WERI-Rb-1 (cell line): ENCODE measurements around the gene FBXW4.

Experiments used
- DNase-seq: peaks from one replicate; pipeline ENCODE4 v3.0.0-alpha.2; 2020
- H3K27ac ChIP-seq: fragments of 250-450 bp; sonication (Bioruptor Pico); 2 replicates; pipeline ENCODE4 v1.5.1; 2020; ENCODE audit warnings: mild to moderate bottlenecking, moderate library complexity
- H3K27me3 ChIP-seq: fragments of 250-450 bp; sonication (Bioruptor Pico); 2 replicates; pipeline ENCODE4 v1.5.1; 2021; ENCODE audit warnings: mild to moderate bottlenecking, low read depth, moderate library complexity; ENCODE audit not compliant: insufficient read depth, severe bottlenecking
- H3K36me3 ChIP-seq: fragments of 250-450 bp; sonication (Bioruptor Pico); 2 replicates; pipeline ENCODE4 v1.5.1; 2020; ENCODE audit warnings: mild to moderate bottlenecking, moderate library complexity
- H3K4me3 ChIP-seq: 2 replicates; pipeline ENCODE4 v1.5.1; 2011; ENCODE audit warnings: low read depth, mild to moderate bottlenecking, control low read depth, low read length
- H3K9me3 ChIP-seq: fragments of 250-450 bp; sonication (Bioruptor Pico); 2 replicates; pipeline ENCODE4 v1.5.1; 2021; ENCODE audit warnings: mild to moderate bottlenecking, moderate library complexity; ENCODE audit not compliant: severe bottlenecking
- TF ChIP-seq, protein P1 (sequence below): IDR thresholded peaks from 2 replicates; pipeline ENCODE4 v1.5.1; 2011; ENCODE audit warnings: low read depth, mild to moderate bottlenecking, control low read depth, inconsistent platforms, low read length

FBXW4 gene

DNA sequence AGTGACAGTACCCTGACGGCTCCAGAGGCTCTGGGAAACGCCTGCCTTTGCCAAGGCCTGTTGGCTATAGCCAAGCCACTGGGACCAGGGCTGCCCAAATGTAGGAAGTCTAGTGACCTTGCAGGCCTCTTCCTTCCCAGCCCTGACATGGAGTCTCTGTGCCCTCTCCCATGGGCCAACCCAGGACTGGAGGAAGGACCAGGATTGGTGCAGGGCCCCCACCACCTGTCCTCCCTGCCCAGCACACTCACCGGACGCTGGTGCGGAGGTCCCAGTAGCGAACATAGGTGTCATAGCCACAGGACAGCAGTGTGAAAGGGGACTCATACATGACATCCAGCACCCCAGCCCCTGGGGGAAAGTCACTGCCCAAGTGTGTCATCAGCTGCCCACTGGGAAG lies 82.9 kb downstream of the FBXW4 start:
- Histone ChIP-seq H3K9me3 (no peaks in the 10 kb centered on the region), H3K36me3 (peaks cover 16% of the 10 kb centered on the region), H3K4me3 (no peak overlapping the region), H3K27ac (peak overlapping the region; percentile 78), H3K27me3 (no peaks in the 10 kb centered on the region)
- DNase-seq, result no peak
- TF ChIP-seq, protein P1, sequence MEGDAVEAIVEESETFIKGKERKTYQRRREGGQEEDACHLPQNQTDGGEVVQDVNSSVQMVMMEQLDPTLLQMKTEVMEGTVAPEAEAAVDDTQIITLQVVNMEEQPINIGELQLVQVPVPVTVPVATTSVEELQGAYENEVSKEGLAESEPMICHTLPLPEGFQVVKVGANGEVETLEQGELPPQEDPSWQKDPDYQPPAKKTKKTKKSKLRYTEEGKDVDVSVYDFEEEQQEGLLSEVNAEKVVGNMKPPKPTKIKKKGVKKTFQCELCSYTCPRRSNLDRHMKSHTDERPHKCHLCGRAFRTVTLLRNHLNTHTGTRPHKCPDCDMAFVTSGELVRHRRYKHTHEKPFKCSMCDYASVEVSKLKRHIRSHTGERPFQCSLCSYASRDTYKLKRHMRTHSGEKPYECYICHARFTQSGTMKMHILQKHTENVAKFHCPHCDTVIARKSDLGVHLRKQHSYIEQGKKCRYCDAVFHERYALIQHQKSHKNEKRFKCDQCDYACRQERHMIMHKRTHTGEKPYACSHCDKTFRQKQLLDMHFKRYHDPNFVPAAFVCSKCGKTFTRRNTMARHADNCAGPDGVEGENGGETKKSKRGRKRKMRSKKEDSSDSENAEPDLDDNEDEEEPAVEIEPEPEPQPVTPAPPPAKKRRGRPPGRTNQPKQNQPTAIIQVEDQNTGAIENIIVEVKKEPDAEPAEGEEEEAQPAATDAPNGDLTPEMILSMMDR, result no peak

DNA sequence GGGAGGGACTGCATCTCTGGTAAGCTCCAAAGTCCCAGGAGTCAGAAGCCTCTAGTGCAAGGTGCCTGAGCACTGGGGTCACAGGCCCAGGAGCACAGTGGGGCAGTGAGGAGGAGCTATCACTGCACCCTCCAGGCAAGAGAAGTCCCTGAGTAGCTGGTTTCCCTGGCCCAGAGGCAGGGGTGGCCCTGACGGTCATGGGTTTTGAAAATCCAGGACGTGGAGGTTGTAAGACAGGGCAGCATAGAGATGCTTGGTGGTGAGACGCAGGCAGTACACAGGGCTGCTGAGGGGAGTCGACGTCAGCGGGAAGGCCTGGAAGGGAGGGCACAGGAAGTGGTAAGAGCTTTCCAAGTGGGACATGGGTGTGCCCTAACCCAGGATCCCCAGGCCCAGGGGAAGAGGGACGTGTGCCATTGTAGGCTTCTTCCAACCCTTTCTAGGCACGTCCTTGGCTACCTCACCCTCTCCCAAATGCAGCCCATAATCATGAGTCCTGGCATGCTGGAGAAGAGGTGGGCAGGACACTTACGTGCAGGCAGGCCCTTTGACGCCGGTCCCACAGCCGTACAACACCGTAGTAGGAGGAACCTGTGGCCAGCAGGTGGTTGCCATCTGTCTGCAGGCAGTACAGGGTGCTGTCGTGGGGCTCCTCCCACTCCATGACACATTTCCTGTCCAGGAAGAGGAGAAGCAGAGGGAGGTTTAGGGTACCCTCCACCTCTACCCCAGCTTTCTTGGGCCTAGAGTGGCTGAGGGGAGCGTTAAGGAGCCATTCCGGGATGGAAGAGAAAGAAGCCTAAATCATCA lies 83.7 kb downstream of the FBXW4 start:
- peaks cover 11% of the 10 kb centered on the region for H3K36me3 ChIP-seq
- no peaks in the 10 kb centered on the region for H3K9me3 ChIP-seq
- TF ChIP-seq, protein P1, result no peak
- H3K27me3 ChIP-seq, result no peaks in the 10 kb centered on the region
- no peak overlapping the region for H3K4me3 ChIP-seq
- no peak overlapping the region for H3K27ac ChIP-seq
- DNase-seq, result peak; percentile 51

- no peaks in the 10 kb centered on the region for H3K27me3 ChIP-seq
- H3K9me3 ChIP-seq, result no peaks in the 10 kb centered on the region
- no peak overlapping the region for H3K27ac ChIP-seq
- no peak for DNase-seq
- TF ChIP-seq, protein P1, result no peak
- H3K4me3 ChIP-seq, result no peak overlapping the region
- peaks cover 11% of the 10 kb centered on the region for H3K36me3 ChIP-seq
Measured at GRCh38 chr10:101609481-101609880, 85.5 kb downstream of the FBXW4 start.

DNA sequence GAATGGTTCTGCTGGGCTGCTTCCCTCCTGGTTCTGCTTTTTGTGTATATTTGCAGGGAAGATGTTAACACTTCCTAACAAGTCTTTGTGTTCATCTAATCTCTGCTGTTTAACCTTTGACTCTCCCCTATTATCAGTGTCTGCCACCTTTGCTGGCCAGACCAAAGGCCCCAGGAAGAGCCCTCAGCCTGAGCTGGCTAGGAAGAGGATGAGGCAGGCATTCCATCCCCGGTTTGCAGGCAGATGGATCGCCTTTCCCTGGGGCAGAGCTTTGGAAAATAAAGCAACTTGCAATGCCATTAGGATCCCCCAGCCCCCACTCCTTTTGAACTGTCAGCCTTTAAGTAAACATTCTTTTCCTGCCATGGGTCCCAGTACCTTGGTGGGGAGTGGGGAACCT lies 87.8 kb downstream of the FBXW4 start:
- Histone ChIP-seq H3K27ac (no peak overlapping the region), H3K9me3 (no peaks in the 10 kb centered on the region), H3K36me3 (peaks cover 9% of the 10 kb centered on the region), H3K4me3 (no peak overlapping the region), H3K27me3 (no peaks in the 10 kb centered on the region)
- DNase-seq, result no peak
- TF ChIP-seq, protein P1, result no peak

GRCh38 chr10:101602761-101603398 lies 92.1 kb downstream of the FBXW4 start:
- TF ChIP-seq, protein P1, result peak; percentile 91
- H3K27me3 ChIP-seq, result no peaks in the 10 kb centered on the region
- no peaks in the 10 kb centered on the region for H3K9me3 ChIP-seq
- no peak overlapping the region for H3K4me3 ChIP-seq
- H3K27ac ChIP-seq, result no peak overlapping the region
- peak; percentile 88 for DNase-seq
- no peaks in the 10 kb centered on the region for H3K36me3 ChIP-seq
